ENCODE measurements around the gene ST3GAL4. TPM values are rescaled to one million over a fixed set of nuclear protein-coding genes. Genes with fewer than 3 reads are reported as not detected.
"Not testable (repeated sequence)": the region's sequence is repeated elsewhere in the genome, so short reads cannot be mapped to it uniquely, and the experiment has no call there.

ST3GAL4 gene
- total RNA-seq, 1 donor from 2014 or later: 39.2 TPM

DNA sequence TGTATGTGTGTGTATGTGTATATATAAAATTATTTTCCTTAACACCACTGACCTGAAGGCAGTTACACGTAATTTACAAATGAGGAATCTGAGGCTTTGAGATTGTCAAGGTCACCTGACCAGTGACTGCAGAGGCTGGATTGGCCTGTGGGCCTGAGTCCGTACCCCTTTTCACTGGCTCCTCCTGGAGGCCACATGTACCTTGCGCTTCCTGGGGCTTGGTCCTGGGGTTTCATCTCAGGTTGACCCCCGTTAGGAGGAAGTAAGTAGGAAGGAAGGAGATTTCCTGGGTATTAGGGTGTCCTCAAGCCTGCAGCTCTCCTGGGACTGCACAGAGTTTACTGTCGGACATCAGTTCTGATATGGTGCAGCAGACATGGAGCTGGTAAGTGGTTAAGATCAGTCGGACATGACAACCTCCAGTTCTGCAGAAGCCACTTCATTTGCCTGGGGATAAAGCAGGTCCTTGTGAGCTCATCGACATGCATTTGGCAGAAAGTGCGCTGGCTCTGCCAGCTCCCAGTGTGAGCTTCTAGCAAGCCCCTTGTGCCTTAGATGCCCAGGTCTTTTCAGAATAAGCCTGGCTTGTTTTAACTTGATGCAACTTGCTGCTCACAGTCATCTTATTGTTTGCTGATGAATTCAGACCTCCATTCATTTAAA is 36.6 kb downstream of the ST3GAL4 start:
- intact Hi-C loops (cut with DNase I): no loop called here
- ATAC-seq: peak; percentile 59
- Histone ChIP-seq H3K36me3 (no peaks in the 10 kb centered on the region), H3K27ac (no peak overlapping the region), H3K9me3 (no peaks in the 10 kb centered on the region), H3K4me3 (no peak overlapping the region), H3K27me3 (no peaks in the 10 kb centered on the region), H3K4me1 (peaks cover 16% of the 10 kb centered on the region)
- TF ChIP-seq, protein P1, sequence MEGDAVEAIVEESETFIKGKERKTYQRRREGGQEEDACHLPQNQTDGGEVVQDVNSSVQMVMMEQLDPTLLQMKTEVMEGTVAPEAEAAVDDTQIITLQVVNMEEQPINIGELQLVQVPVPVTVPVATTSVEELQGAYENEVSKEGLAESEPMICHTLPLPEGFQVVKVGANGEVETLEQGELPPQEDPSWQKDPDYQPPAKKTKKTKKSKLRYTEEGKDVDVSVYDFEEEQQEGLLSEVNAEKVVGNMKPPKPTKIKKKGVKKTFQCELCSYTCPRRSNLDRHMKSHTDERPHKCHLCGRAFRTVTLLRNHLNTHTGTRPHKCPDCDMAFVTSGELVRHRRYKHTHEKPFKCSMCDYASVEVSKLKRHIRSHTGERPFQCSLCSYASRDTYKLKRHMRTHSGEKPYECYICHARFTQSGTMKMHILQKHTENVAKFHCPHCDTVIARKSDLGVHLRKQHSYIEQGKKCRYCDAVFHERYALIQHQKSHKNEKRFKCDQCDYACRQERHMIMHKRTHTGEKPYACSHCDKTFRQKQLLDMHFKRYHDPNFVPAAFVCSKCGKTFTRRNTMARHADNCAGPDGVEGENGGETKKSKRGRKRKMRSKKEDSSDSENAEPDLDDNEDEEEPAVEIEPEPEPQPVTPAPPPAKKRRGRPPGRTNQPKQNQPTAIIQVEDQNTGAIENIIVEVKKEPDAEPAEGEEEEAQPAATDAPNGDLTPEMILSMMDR (IDR thresholded peaks at IDR 0.05): no peak
- DNase-seq: peak; percentile 36

DNA sequence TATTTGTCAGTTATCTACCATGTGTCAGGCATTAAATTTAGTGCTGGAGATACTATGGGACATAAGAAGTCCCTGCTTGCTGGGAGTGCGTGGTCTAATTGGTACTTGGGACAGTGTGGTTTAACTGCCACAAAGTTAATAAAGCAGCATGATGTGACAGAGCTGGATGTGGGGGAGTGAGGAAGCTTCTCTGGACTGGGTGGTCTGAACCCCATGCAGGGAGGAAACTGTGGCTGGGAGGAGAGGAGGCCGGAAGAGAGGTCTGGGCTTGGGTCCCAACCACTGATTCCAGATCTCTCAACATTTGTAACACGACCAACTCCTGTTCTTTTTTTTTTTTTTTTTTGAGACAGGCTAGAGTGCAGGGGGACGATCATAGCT is 37.1 kb downstream of the ST3GAL4 start:
- no peaks in the 10 kb centered on the region for H3K9me3 ChIP-seq
- intact Hi-C loops (cut with DNase I): no loop called here
- ATAC-seq: no peak
- no peaks in the 10 kb centered on the region for H3K36me3 ChIP-seq
- TF ChIP-seq, protein P1 (IDR thresholded peaks at IDR 0.05): no peak
- H3K27ac ChIP-seq: no peak overlapping the region
- DNase-seq: no peak
- no peaks in the 10 kb centered on the region for H3K27me3 ChIP-seq
- no peak overlapping the region for H3K4me3 ChIP-seq
- H3K4me1 ChIP-seq: peaks cover 13% of the 10 kb centered on the region

DNA sequence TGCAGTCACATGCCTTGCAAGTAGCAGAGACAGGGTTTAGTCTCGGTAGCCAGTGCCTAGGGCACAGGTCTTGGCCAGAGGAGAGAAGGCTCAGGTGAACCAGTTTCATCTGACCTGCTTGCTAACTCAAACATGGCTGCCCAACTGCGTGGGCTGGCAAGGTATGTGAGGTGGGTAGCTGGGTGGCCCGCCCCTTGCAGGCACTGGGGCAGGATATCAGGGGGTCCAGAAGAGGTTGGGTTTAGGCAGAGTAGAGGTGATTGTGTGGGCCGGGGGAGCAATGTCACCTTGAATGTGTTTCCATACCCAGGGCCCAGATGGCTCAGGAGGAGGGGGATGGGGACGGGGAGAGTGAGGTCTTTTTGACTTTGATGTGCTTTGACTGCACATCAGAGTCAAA is 37.7 kb downstream of the ST3GAL4 start:
- no peak overlapping the region for H3K4me3 ChIP-seq
- DNase-seq (peak; percentile 38), ATAC-seq (no peak)
- H3K27me3 ChIP-seq: no peaks in the 10 kb centered on the region
- no peaks in the 10 kb centered on the region for H3K36me3 ChIP-seq
- TF ChIP-seq, protein P1 (IDR thresholded peaks at IDR 0.05): no peak
- intact Hi-C loops (cut with DNase I): no loop called here
- no peak overlapping the region for H3K27ac ChIP-seq
- H3K4me1 ChIP-seq: peaks cover 13% of the 10 kb centered on the region
- no peaks in the 10 kb centered on the region for H3K9me3 ChIP-seq

DNA sequence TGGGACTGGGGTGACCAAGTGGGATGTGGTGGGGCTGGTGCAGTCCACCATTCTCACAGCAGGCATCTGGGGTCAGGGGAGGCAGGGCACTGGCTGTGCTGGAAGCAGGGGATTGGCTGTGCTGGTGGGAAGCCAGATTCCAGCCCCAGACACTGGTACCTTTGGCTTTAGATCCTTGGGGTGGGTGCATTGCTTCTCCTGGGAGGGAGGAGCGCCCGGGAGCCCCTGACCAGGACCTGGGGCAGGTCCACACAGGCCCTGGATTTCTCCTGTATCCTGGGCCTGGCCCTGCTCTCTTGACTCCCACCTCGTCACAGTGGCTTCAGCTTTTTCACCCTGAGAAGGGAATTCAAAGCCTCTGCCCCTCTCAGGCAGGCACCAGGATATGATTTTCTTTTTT is 38.5 kb downstream of the ST3GAL4 start:
- intact Hi-C loops (cut with DNase I): no loop called here
- Histone ChIP-seq H3K27ac (no peak overlapping the region), H3K4me3 (no peak overlapping the region), H3K36me3 (no peaks in the 10 kb centered on the region), H3K9me3 (no peaks in the 10 kb centered on the region), H3K27me3 (no peaks in the 10 kb centered on the region), H3K4me1 (peaks cover 13% of the 10 kb centered on the region)
- DNase-seq (peak; percentile 37), ATAC-seq (no peak)
- TF ChIP-seq, protein P1 (IDR thresholded peaks at IDR 0.05): no peak

DNA sequence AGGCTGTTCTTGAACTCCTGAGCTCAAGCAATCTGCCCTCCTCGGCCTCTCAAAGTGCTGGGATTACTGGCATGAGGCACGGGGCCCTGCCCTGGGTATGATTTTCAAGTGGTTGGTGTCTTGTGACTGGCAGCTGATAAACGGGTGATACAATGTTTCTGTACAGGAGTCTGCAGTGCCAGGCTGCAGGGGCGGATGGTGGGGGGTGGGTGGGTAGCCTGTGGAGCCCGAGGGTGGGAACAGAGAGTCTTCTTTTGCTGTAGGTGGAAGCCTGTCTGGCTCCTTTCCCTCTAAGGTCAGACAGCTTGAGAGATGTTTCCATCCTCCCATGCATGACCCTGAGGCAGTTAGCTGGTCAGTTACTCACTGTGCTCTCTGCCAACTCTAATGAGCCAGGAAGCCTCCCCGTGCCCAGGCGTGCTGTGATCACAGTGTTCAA is 39.2 kb downstream of the ST3GAL4 start:
- H3K27ac ChIP-seq; H3K36me3 ChIP-seq; H3K27me3 ChIP-seq; intact Hi-C loops (cut with DNase I); H3K4me3 ChIP-seq; H3K9me3 ChIP-seq: not testable (repeated sequence)
- ATAC-seq (peak; percentile 60), DNase-seq (peak; percentile 38)
- H3K4me1 ChIP-seq: peaks cover 13% of the 10 kb centered on the region

DNA sequence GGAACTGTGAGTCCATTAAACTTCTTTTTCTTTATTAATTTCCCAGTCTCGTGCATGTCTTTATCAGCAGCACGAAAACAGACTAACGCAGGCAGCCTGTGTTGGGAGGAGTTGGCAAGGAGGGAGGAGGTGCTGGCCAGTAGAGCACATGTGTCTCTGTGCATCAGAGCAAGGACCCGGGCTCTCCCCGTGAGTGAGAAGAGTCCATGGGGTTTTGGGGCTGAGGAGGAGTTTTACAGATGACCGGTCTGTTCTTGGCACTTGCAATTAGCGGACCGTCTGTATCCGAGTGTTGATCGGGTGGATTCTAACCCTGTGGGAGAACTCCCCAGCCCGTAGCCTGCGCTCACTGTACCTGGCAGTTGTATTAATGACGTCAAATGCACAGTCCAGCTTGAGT is 40.3 kb downstream of the ST3GAL4 start:
- H3K9me3 ChIP-seq; H3K27ac ChIP-seq; intact Hi-C loops (cut with DNase I); H3K4me3 ChIP-seq; H3K36me3 ChIP-seq; H3K27me3 ChIP-seq: not testable (repeated sequence)
- ATAC-seq: peak; percentile 8
- H3K4me1 ChIP-seq: peaks cover 13% of the 10 kb centered on the region
- DNase-seq: peak; percentile 29

DNA sequence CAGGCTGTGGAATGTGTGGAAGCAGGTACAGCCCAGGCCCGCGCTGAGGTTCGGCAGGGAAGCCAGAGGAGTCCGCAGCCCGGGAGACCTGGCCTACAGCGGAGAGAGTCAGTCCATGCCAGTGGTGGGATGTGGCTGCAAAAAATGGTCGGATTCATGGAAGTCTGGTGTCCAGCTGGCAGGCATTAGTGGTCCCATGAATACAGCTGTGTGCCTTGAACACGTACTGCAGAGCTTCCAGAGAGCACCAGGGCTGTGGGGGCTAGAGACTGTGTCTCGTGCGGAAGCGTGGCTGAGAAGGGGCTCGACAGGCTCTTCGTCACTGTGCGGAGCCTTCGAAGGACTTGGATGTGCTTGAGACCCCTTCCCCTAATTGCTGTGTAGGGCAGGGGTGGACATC is 40.8 kb downstream of the ST3GAL4 start:
- ATAC-seq; H3K9me3 ChIP-seq; H3K27me3 ChIP-seq; intact Hi-C loops (cut with DNase I); H3K36me3 ChIP-seq; H3K4me3 ChIP-seq; H3K27ac ChIP-seq: not testable (repeated sequence)
- peak; percentile 38 for DNase-seq
- H3K4me1 ChIP-seq: peaks cover 12% of the 10 kb centered on the region

Data from upper lobe of right lung (tissue), 1 donor.